Thoracic aorta (tissue), 2 donors: ENCODE data around the gene DYNC2I2. TPM values are rescaled to one million over a fixed set of nuclear protein-coding genes. Genes with fewer than 3 reads are reported as not detected.

Source experiments
- ATAC-seq: fragments of 150-250 bp; one replicate; pipeline ENCODE4 v1.8.0; 2017; ENCODE audit warnings: low read depth; ENCODE audit not compliant: insufficient number of reproducible peaks, low FRiP score
- DNase-seq: peaks from one replicate; pipeline ENCODE4 v3.0.0-alpha.2; 2020; ENCODE audit warnings: low spot score
- H3K27ac ChIP-seq, 2 donors: fragments of 200-600 bp; sonication (generic); 1 replicate in 1 of 2; 2 replicates in 1 of 2; pipeline ENCODE4 v1.5.1; 2016; ENCODE audit warnings: mild to moderate bottlenecking in 2 of 2, moderate library complexity in 2 of 2
- H3K27me3 ChIP-seq: fragments of 200-600 bp; sonication (generic); replicated peaks from 2 replicates; pipeline ENCODE4 v1.6.0; 2016; ENCODE audit warnings: mild to moderate bottlenecking; ENCODE audit not compliant: insufficient read depth
- H3K36me3 ChIP-seq: fragments of 200-600 bp; sonication (generic); one replicate; pipeline ENCODE4 v1.5.1; 2016
- H3K4me1 ChIP-seq, 2 donors: fragments of 200-600 bp; sonication (generic); 1 replicate in 1 of 2; 2 replicates in 1 of 2; pipeline versions ENCODE4 v1.5.1 to v1.6.0; 2016; ENCODE audit warnings: low read depth in 2 of 2, mild to moderate bottlenecking in 1 of 2; ENCODE audit not compliant: control insufficient read depth in 1 of 2
- H3K4me3 ChIP-seq: fragments of 200-600 bp; sonication (generic); 2 replicates; pipeline ENCODE4 v1.5.1; 2016; ENCODE audit warnings: mild to moderate bottlenecking
- H3K9me3 ChIP-seq: fragments of 200-600 bp; sonication (generic); 2 replicates; pipeline ENCODE4 v1.5.1; 2016
- CTCF ChIP-seq: fragments of 200-600 bp; sonication (generic); IDR thresholded peaks from one replicate; pipeline ENCODE4 v1.5.1; 2019; ENCODE audit warnings: antibody characterized with exemption
- total RNA-seq, 2 donors: library from RNA; depleted of rRNA; stranded (reverse); fragments of >200 nt; gene quantifications; one replicate each; pipeline versions ENCODE4 v1.1.0 to v1.2.3, GENCODE V29; 2016

Gene DYNC2I2
- total RNA-seq, 2 donors from 2014 or later: 30.8 to 43.9 TPM

- Histone ChIP-seq H3K4me1 (peaks cover 16 to 22% of the 10 kb centered on the region in 2 donors), H3K27me3 (no peaks in the 10 kb centered on the region), H3K9me3 (no peaks in the 10 kb centered on the region), H3K27ac (peak overlapping the region; percentile 74 to 85), H3K36me3 (peaks cover 18% of the 10 kb centered on the region), H3K4me3 (peak overlapping the region; percentile 92)
- no peak for DNase-seq
- ATAC-seq: no peak
- no peak for TF ChIP-seq CTCF
These were observed 32.7 kb upstream of the DYNC2I2 start for GRCh38 chr9:128689293-128689774.

GRCh38 chr9:128688501-128689292 lies 32.0 kb upstream of the DYNC2I2 start, which contains the start of gene SET:
Gene SET (plus strand): TSS chr9:128689222. CDS start chr9:128689583, 361 bp downstream.
- Histone ChIP-seq H3K36me3 (peaks cover 14% of the 10 kb centered on the region), H3K27me3 (no peaks in the 10 kb centered on the region), H3K4me3 (peak within 1 kb of the TSS; percentile 92), H3K4me1 (peaks cover 16 to 28% of the 10 kb centered on the region in 2 donors), H3K9me3 (no peaks in the 10 kb centered on the region), H3K27ac (peak within 1 kb of the TSS; percentile 85 to 88)
- ATAC-seq (peak; percentile 85), DNase-seq (peak; percentile 69)
- no peak for TF ChIP-seq CTCF

- TF ChIP-seq CTCF: no peak
- Histone ChIP-seq H3K27me3 (no peaks in the 10 kb centered on the region), H3K9me3 (no peaks in the 10 kb centered on the region), H3K36me3 (peaks cover 1% of the 10 kb centered on the region), H3K27ac (no peak overlapping the region), H3K4me1 (peaks cover 21 to 36% of the 10 kb centered on the region in 2 donors), H3K4me3 (no peak overlapping the region)
- no peak for ATAC-seq
- DNase-seq: no peak
These were observed 30.8 kb upstream of the DYNC2I2 start for GRCh38 chr9:128687453-128687852.

- peaks cover 20 to 27% of the 10 kb centered on the region in 2 donors for H3K4me1 ChIP-seq
- no peak for TF ChIP-seq CTCF
- no peak for DNase-seq
- no peaks in the 10 kb centered on the region for H3K9me3 ChIP-seq
- H3K36me3 ChIP-seq: no peaks in the 10 kb centered on the region
- no peaks in the 10 kb centered on the region for H3K27me3 ChIP-seq
- H3K4me3 ChIP-seq: peak overlapping the region; percentile 43
- peak overlapping the region in 1 of 2 donors; percentile 28 for H3K27ac ChIP-seq
- no peak for ATAC-seq
These were observed 29.2 kb upstream of the DYNC2I2 start for GRCh38 chr9:128685636-128686489.
